AG09309 (cell line): ENCODE results near the gene JMJD1C.

Source experiments
- DNase-seq: peaks from one replicate; pipeline ENCODE4 v3.0.0-alpha.2; 2010; ENCODE audit warnings: low read depth
- H3K4me3 ChIP-seq: 2 replicates; pipeline ENCODE4 v1.5.1; 2011; ENCODE audit warnings: mild to moderate bottlenecking, low read depth, low read length, moderate library complexity; ENCODE audit not compliant: control insufficient read depth
- TF ChIP-seq, protein P1 (sequence below): IDR thresholded peaks from 2 replicates; pipeline ENCODE4 v1.5.1; 2011; ENCODE audit warnings: mild to moderate bottlenecking, low read depth, low read length, inconsistent platforms; ENCODE audit not compliant: insufficient read depth, control insufficient read depth; ENCODE audit errors: missing control alignments

Gene JMJD1C

DNA sequence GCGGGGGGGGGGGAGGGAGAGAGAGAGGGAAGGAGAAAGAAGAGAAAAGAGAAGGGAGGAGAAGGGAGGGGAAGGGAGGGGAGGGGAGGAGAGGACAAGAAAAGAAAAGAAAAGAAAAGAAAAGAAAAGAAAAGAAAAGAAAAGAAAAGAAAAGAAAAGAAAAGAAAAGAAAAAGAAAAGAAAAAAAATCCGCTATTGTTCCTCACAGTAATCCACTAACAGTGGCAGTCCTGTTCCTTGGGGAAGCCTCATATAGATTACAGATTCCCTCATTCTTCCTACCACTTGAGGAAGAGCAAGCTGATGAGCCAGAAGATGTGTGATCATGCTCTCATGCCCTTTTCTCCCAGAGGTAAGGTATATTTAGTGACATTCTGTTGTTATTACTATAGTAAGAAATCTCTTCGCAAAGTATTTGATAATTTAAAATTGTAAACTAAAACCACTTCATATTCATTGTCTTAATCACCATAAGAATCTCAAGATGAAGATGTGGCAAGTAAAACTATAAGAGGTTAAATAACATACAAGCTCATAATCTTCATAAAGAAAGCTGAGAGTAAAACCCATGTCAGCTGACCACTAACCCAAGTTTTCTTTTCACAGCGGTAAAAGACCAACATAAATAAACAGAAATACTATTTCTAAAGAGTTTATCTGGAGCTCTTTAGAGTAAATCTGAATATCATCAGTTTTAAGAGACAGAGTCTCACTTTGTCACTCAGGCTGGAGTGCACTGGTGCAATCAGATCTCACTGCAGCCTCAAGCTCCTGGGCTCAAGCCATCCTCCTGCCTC lies 128.1 kb downstream of the JMJD1C start:
- TF ChIP-seq, protein P1, sequence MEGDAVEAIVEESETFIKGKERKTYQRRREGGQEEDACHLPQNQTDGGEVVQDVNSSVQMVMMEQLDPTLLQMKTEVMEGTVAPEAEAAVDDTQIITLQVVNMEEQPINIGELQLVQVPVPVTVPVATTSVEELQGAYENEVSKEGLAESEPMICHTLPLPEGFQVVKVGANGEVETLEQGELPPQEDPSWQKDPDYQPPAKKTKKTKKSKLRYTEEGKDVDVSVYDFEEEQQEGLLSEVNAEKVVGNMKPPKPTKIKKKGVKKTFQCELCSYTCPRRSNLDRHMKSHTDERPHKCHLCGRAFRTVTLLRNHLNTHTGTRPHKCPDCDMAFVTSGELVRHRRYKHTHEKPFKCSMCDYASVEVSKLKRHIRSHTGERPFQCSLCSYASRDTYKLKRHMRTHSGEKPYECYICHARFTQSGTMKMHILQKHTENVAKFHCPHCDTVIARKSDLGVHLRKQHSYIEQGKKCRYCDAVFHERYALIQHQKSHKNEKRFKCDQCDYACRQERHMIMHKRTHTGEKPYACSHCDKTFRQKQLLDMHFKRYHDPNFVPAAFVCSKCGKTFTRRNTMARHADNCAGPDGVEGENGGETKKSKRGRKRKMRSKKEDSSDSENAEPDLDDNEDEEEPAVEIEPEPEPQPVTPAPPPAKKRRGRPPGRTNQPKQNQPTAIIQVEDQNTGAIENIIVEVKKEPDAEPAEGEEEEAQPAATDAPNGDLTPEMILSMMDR, result no peak
- no peak overlapping the region for H3K4me3 ChIP-seq
- DNase-seq, result no peak

- no peak overlapping the region for H3K4me3 ChIP-seq
- DNase-seq, result no peak
- TF ChIP-seq, protein P1, result no peak
These were observed 134.2 kb downstream of the JMJD1C start for GRCh38 chr10:63331586-63331985.

GRCh38 chr10:63324495-63324854 lies 141.3 kb downstream of the JMJD1C start:
- no peak for DNase-seq
- H3K4me3 ChIP-seq, result no peak overlapping the region
- TF ChIP-seq, protein P1, result no peak

DNA sequence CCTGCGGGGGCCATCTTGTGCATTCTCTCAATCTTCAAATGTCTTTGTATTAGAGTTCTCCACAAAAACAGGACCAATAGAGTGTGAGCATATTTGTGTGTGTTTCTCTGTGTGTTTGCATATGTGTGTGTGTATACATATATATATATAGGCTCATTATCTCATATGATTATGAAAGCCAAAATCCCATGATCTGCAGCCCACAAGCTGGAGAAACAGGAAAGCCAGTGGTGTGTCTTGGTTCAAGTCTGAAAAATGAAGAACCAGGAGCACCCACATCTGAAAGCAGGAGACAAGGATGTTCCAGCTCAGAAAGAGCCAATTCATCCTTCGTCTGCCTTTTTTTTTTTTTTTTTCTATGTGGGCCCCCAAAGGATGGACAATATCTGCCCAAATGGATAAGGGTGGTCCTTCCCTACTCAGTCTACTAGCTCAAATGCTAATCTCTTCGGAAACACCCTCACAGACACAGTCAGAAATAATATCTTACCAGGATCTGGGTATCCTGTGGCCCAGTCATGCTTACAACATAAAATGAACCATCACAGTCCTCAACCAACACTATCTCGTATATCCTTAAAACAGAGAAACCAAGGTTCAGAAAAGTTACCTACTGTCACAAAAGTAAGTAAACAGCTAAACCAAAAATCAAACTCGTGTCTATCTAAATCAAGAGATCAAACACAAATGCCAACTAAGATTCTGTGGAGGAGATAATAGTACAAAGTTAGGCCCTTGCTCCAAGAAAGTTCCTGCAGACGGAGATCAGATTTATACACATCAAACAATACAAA lies 141.9 kb downstream of the JMJD1C start:
- DNase-seq, result no peak
- TF ChIP-seq, protein P1, result no peak

DNA sequence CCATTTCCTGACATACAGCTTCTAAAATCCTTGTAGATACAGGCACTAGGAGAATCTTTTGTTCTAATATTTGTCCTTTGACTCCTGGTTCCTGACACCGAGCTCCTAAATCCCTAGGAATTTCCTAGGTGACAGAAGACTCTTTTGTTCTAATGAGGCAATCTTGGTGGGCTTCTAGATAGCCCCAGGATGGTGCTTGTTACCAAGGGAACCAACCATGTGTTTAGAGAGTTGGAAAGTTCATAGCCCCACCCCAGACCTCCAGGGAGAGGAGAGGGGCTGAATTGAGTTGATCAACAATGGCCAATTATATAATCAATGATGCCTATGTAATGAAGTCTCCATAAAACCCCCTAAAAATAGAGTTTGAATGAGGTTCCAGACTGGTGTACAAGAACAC lies 145.1 kb downstream of the JMJD1C start:
- no peak overlapping the region for H3K4me3 ChIP-seq
- no peak for DNase-seq
- TF ChIP-seq, protein P1, result no peak

More for the DNA sequence above, 141.9 kb downstream of the JMJD1C start:
- H3K4me3 ChIP-seq, result no peak overlapping the region

GRCh38 chr10:63319231-63319630 lies 146.5 kb downstream of the JMJD1C start:
- no peak overlapping the region for H3K4me3 ChIP-seq
- no peak for DNase-seq
- TF ChIP-seq, protein P1, result no peak
